Ectodermal cell (in vitro differentiated cells): ENCODE measurements around the gene NCOA3.

ENCODE experiments used
- H3K27ac ChIP-seq: 2 replicates; pipeline ENCODE4 v1.7.0; 2013; ENCODE audit warnings: mild to moderate bottlenecking, low read depth, low read length; ENCODE audit not compliant: insufficient read depth, poor library complexity, severe bottlenecking
- H3K27me3 ChIP-seq: 2 replicates; pipeline ENCODE4 v1.7.0; 2013; ENCODE audit warnings: mild to moderate bottlenecking, low read length; ENCODE audit not compliant: insufficient read depth, control insufficient read depth, poor library complexity, severe bottlenecking
- H3K36me3 ChIP-seq: one replicate; pipeline ENCODE4 v1.7.0; 2013; ENCODE audit warnings: low read length; ENCODE audit not compliant: control insufficient read depth, insufficient read depth
- H3K4me1 ChIP-seq: one replicate; pipeline ENCODE4 v1.7.0; 2013; ENCODE audit warnings: low read length; ENCODE audit not compliant: control insufficient read depth, insufficient read depth
- H3K4me3 ChIP-seq: 2 replicates; pipeline ENCODE4 v1.7.0; 2013; ENCODE audit warnings: low read depth, low read length, control low read depth; ENCODE audit not compliant: insufficient read depth
- H3K9me3 ChIP-seq: 2 replicates; pipeline ENCODE4 v1.7.0; 2013; ENCODE audit warnings: mild to moderate bottlenecking, low read length, moderate library complexity; ENCODE audit not compliant: control insufficient read depth
- WGBS, 2 experiments: methylation state at CpG; one replicate each; pipeline ENCODE4 v1.1.7; 2013; ENCODE audit warnings: missing lambda C conversion rate in 2 of 2; 5-methylcytosine and 5-hydroxymethylcytosine counted together

Gene NCOA3

GRCh38 chr20:47664744-47665143 lies 163.1 kb downstream of the NCOA3 start:
- peaks cover 12% of the 10 kb centered on the region for H3K4me1 ChIP-seq
- H3K9me3 ChIP-seq: no peaks in the 10 kb centered on the region
- H3K36me3 ChIP-seq: no peaks in the 10 kb centered on the region
- no peak overlapping the region for H3K4me3 ChIP-seq
- H3K27me3 ChIP-seq: no peaks in the 10 kb centered on the region
- no peak overlapping the region for H3K27ac ChIP-seq
- 92 to 93% methylated on average over 12 of the region's 12 CpGs for WGBS, 2 experiments

- H3K27me3 ChIP-seq: no peaks in the 10 kb centered on the region
- no peak overlapping the region for H3K27ac ChIP-seq
- no peak overlapping the region for H3K4me3 ChIP-seq
- 86 to 91% methylated on average over 27 of the region's 27 CpGs for WGBS, 2 experiments
- H3K9me3 ChIP-seq: no peaks in the 10 kb centered on the region
- H3K36me3 ChIP-seq: no peaks in the 10 kb centered on the region
- H3K4me1 ChIP-seq: peaks cover 12% of the 10 kb centered on the region
These were observed 163.7 kb downstream of the NCOA3 start for GRCh38 chr20:47665221-47665991.

- Histone ChIP-seq H3K27ac (no peak overlapping the region), H3K27me3 (no peaks in the 10 kb centered on the region), H3K4me3 (no peak overlapping the region), H3K36me3 (no peaks in the 10 kb centered on the region), H3K4me1 (peaks cover 12% of the 10 kb centered on the region), H3K9me3 (no peaks in the 10 kb centered on the region)
- WGBS, 2 experiments: 92% methylated on average over 19 of the region's 19 CpGs
These were observed 164.6 kb downstream of the NCOA3 start for GRCh38 chr20:47666304-47666703.

- Histone ChIP-seq H3K27ac (no peak overlapping the region), H3K36me3 (no peaks in the 10 kb centered on the region), H3K4me3 (no peak overlapping the region), H3K4me1 (peaks cover 12% of the 10 kb centered on the region), H3K9me3 (no peaks in the 10 kb centered on the region), H3K27me3 (no peaks in the 10 kb centered on the region)
- WGBS, 2 experiments: 92 to 95% methylated on average over 5 of the region's 5 CpGs
These were observed 165.4 kb downstream of the NCOA3 start for GRCh38 chr20:47667086-47667485.

GRCh38 chr20:47667531-47668312 lies 166.0 kb downstream of the NCOA3 start:
- WGBS, 2 experiments: 92 to 93% methylated on average over 19 of the region's 19 CpGs
- peaks cover 12% of the 10 kb centered on the region for H3K4me1 ChIP-seq
- H3K9me3 ChIP-seq: no peaks in the 10 kb centered on the region
- H3K36me3 ChIP-seq: no peaks in the 10 kb centered on the region
- no peaks in the 10 kb centered on the region for H3K27me3 ChIP-seq
- H3K4me3 ChIP-seq: no peak overlapping the region
- H3K27ac ChIP-seq: no peak overlapping the region

- H3K36me3 ChIP-seq: no peaks in the 10 kb centered on the region
- 95 to 96% methylated on average over 23 of the region's 23 CpGs for WGBS, 2 experiments
- no peaks in the 10 kb centered on the region for H3K9me3 ChIP-seq
- H3K4me3 ChIP-seq: no peak overlapping the region
- H3K27ac ChIP-seq: no peak overlapping the region
- H3K27me3 ChIP-seq: no peaks in the 10 kb centered on the region
- peaks cover 12% of the 10 kb centered on the region for H3K4me1 ChIP-seq
These were observed 166.8 kb downstream of the NCOA3 start for GRCh38 chr20:47668313-47669151.

- Histone ChIP-seq H3K9me3 (no peaks in the 10 kb centered on the region), H3K27me3 (no peaks in the 10 kb centered on the region), H3K4me1 (peaks cover 8% of the 10 kb centered on the region), H3K36me3 (no peaks in the 10 kb centered on the region), H3K4me3 (no peak overlapping the region), H3K27ac (no peak overlapping the region)
- 91 to 96% methylated on average over 8 of the region's 8 CpGs for WGBS, 2 experiments
These were observed 167.4 kb downstream of the NCOA3 start for GRCh38 chr20:47669152-47669425.

GRCh38 chr20:47669489-47669888 lies 167.8 kb downstream of the NCOA3 start:
- Histone ChIP-seq H3K4me1 (peaks cover 5% of the 10 kb centered on the region), H3K4me3 (no peak overlapping the region)
- WGBS, 2 experiments: 89 to 92% methylated on average over 4 of the region's 4 CpGs

GRCh38 chr20:47669927-47670890 lies 168.5 kb downstream of the NCOA3 start:
- Histone ChIP-seq H3K27ac (no peak overlapping the region), H3K4me1 (peaks cover 5% of the 10 kb centered on the region), H3K4me3 (no peak overlapping the region), H3K9me3 (no peaks in the 10 kb centered on the region), H3K27me3 (no peaks in the 10 kb centered on the region), H3K36me3 (no peaks in the 10 kb centered on the region)
- 94 to 95% methylated on average over 20 to 21 of the region's 22 CpGs for WGBS, 2 experiments

More at GRCh38 chr20:47669489-47669888, 167.8 kb downstream of the NCOA3 start:
- H3K36me3 ChIP-seq: no peaks in the 10 kb centered on the region
- no peak overlapping the region for H3K27ac ChIP-seq
- no peaks in the 10 kb centered on the region for H3K27me3 ChIP-seq
- no peaks in the 10 kb centered on the region for H3K9me3 ChIP-seq
